ENCODE data around the gene LRP5. TPM values are rescaled to one million over a fixed set of nuclear protein-coding genes. Genes with fewer than 3 reads are reported as not detected.

LRP5 gene
- total RNA-seq, 1 donor from 2014 or later: 20.2 TPM

DNA sequence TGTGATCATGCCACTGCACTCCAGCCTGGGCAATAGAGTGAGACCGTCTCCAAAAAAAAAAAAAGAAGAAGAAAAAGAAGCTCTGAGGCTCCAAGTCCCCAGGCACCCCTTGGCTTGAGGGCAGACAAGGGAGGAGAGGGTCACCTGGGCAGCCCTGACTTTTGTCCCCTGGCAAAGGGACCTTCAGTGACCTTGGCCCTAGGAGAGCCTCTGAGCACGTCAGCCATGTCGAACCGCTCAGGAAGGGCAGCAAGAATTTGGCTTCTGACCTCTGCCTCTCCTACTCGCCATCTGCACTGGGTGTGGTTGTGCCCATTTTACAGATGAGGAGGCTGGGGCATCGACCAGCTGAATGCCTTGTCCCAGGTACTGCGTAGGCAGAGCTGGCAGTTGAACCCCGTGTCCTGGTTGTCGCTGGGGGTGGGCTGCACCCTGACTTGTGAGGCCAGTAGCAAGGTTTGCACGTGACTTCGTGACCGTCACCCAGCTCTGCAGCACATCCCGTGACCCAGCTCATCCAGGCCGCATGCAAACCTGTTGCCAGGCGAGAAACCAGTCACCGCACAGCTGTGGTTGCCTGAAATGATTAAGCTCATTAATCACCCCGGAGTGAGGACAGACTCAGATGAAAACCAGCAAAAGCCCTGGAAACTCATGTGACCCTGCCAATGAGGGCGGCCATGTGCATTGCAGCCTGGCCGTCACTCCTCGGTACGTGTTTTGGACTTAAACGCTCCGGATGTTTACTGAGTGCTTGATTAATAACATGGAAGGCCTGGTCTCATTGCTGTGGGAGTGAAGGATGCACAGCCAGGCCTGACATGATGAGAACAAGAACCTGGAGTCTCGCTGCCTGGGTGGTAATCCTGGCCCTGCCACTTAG, 100.4 kb downstream of the LRP5 start:
- Histone ChIP-seq H3K9me3 (ENCODE audit: insufficient read depth, low read depth, low read length) (no peaks in the 10 kb centered on the region), H3K4me3 (ENCODE audit: insufficient read depth, low read depth, low read length) (no peak overlapping the region), H3K4me2 (ENCODE audit: low read length) (no peak overlapping the region), H3K79me2 (ENCODE audit: insufficient read depth, low read length) (no peaks in the 10 kb centered on the region), H3K9ac (ENCODE audit: low read length) (no peak overlapping the region), H3K36me3 (ENCODE audit: insufficient read depth, low read length) (peaks cover 2% of the 10 kb centered on the region), H4K20me1 (ENCODE audit: insufficient read depth, low read length) (no peaks in the 10 kb centered on the region), H2AFZ (ENCODE audit: low read depth, low read length) (no peak overlapping the region), H3K27me3 (ENCODE audit: insufficient read depth, low read length) (no peaks in the 10 kb centered on the region), H3K4me1 (ENCODE audit: insufficient read depth, low read length) (no peaks in the 10 kb centered on the region), H3K27ac (ENCODE audit: low read depth, low read length) (no peak overlapping the region)
- no peaks in the 10 kb centered on the region for H3K27me3 Mint-ChIP-seq (ENCODE audit: low read depth, unreplicated experiment)
- FAIRE-seq (no peak), DNase-seq (ENCODE audit: low read depth) (peak; percentile 84)
- H3K9me3 Mint-ChIP-seq (ENCODE audit: unreplicated experiment): no peaks in the 10 kb centered on the region
- H3K4me3 Mint-ChIP-seq (ENCODE audit: unreplicated experiment): no peak overlapping the region
- no peak overlapping the region for H3K27ac Mint-ChIP-seq (ENCODE audit: unreplicated experiment)
- H3K36me3 Mint-ChIP-seq (ENCODE audit: low read depth, unreplicated experiment): peaks cover 8% of the 10 kb centered on the region
- TF ChIP-seq EZH2 (IDR thresholded peaks at IDR 0.05; ENCODE audit: insufficient read depth, low read length) (no peak), CTCF (IDR thresholded peaks at IDR 0.05; ENCODE audit: insufficient read depth, low read depth, low read length) (no peak)
- no peaks in the 10 kb centered on the region for H3K4me1 Mint-ChIP-seq (ENCODE audit: low read depth, unreplicated experiment)

GRCh38 chr11:68413591-68413999, 101.2 kb downstream of the LRP5 start:
- H3K9ac ChIP-seq (ENCODE audit: low read length): no peak overlapping the region
- FAIRE-seq (no peak), DNase-seq (ENCODE audit: low read depth) (no peak)
- H3K4me3 ChIP-seq (ENCODE audit: insufficient read depth, low read depth, low read length): no peak overlapping the region
- no peaks in the 10 kb centered on the region for H3K4me1 ChIP-seq (ENCODE audit: insufficient read depth, low read length)
- H4K20me1 ChIP-seq (ENCODE audit: insufficient read depth, low read length): no peaks in the 10 kb centered on the region
- Mint-ChIP-seq H3K36me3 (ENCODE audit: low read depth, unreplicated experiment) (peaks cover 8% of the 10 kb centered on the region), H3K4me3 (ENCODE audit: unreplicated experiment) (no peak overlapping the region), H3K27me3 (ENCODE audit: low read depth, unreplicated experiment) (no peaks in the 10 kb centered on the region), H3K4me1 (ENCODE audit: low read depth, unreplicated experiment) (no peaks in the 10 kb centered on the region), H3K9me3 (ENCODE audit: unreplicated experiment) (no peaks in the 10 kb centered on the region), H3K27ac (ENCODE audit: unreplicated experiment) (no peak overlapping the region)
- no peak overlapping the region for H2AFZ ChIP-seq (ENCODE audit: low read depth, low read length)
- H3K36me3 ChIP-seq (ENCODE audit: insufficient read depth, low read length): peaks cover 2% of the 10 kb centered on the region
- H3K27me3 ChIP-seq (ENCODE audit: insufficient read depth, low read length): no peaks in the 10 kb centered on the region
- H3K4me2 ChIP-seq (ENCODE audit: low read length): no peak overlapping the region
- H3K27ac ChIP-seq (ENCODE audit: low read depth, low read length): no peak overlapping the region
- no peak for TF ChIP-seq CTCF (IDR thresholded peaks at IDR 0.05; ENCODE audit: insufficient read depth, low read depth, low read length)
- TF ChIP-seq EZH2 (IDR thresholded peaks at IDR 0.05; ENCODE audit: insufficient read depth, low read length): no peak
- no peaks in the 10 kb centered on the region for H3K79me2 ChIP-seq (ENCODE audit: insufficient read depth, low read length)
- no peaks in the 10 kb centered on the region for H3K9me3 ChIP-seq (ENCODE audit: insufficient read depth, low read depth, low read length)

All from astrocyte (in vitro differentiated cells and primary cell).